ENCODE data around the gene GRID1. TPM values are rescaled to one million over a fixed set of nuclear protein-coding genes. Genes with fewer than 3 reads are reported as not detected.
A peak's percentile ranks its signal among the peaks of the same experiment; 100 is the strongest.

The GRID1 gene
- total and polyA plus RNA-seq, 10 of the 15 experiments (the other 5 are each of a cell fraction or from before 2014, with no cell fraction given), result 0.04 to 0.62 (median 0.08) TPM; not detected in 5

GRCh38 chr10:86122646-86123045, 243.9 kb downstream of the GRID1 start (continued):
- no peak for TF ChIP-seq ZBTB11 (CRISPR knock-in tag; IDR thresholded peaks at IDR 0.05)
- no peak for TF ChIP-seq ZNF622 (IDR thresholded peaks at IDR 0.05)
- no peak for TF ChIP-seq RCOR1 (conservative IDR thresholded peaks at IDR 0.05; ENCODE audit: low read depth, low read length)
- no peak for TF ChIP-seq ETV6 (conservative IDR thresholded peaks at IDR 0.05 in 1 of 2, IDR thresholded peaks at IDR 0.05 in 1 of 2; ENCODE audit: borderline replicate concordance in 1 of 2, low read depth in 1 of 2)
- TF ChIP-seq PBX3 (IDR thresholded peaks at IDR 0.05; ENCODE audit: insufficient replicate concordance, low read depth, low read length), result no peak
- TF ChIP-seq SIN3A (IDR thresholded peaks at IDR 0.05; ENCODE audit: low read depth, low read length), result no peak
- no peak for TF ChIP-seq CREM (IDR thresholded peaks at IDR 0.05; ENCODE audit: low read depth)
- no peak for TF ChIP-seq SREBF2 (IDR thresholded peaks at IDR 0.05; ENCODE audit: low read length)

GRCh38 chr10:86121200-86121599, 245.4 kb downstream of the GRID1 start:
- Histone ChIP-seq H3K36me3 (ENCODE audit: control insufficient read depth in 2 of 2, insufficient read depth in 2 of 2, low read length in 1 of 2) (no peaks in the 10 kb centered on the region), H3K4me2 (ENCODE audit: control insufficient read depth, insufficient read depth) (no peak overlapping the region), H3K9me3 (replicated peaks; ENCODE audit: control insufficient read depth, insufficient read depth, low read length) (no peaks in the 10 kb centered on the region), H4K20me1 (ENCODE audit: control insufficient read depth, insufficient read depth) (no peaks in the 10 kb centered on the region), H3K9ac (ENCODE audit: control insufficient read depth, insufficient read depth, low read length) (no peak overlapping the region), H3K79me2 (ENCODE audit: control insufficient read depth, insufficient read depth, low read length) (no peaks in the 10 kb centered on the region), H3K4me3 (no peak overlapping the region), H3K27me3 (replicated peaks in 1 of 2; ENCODE audit: control insufficient read depth in 2 of 2, insufficient read depth in 2 of 2, low read length in 1 of 2) (no peaks in the 10 kb centered on the region; a peak in 2 of 4 replicates), H3K4me1 (ENCODE audit: control insufficient read depth, insufficient read depth, low read length) (no peaks in the 10 kb centered on the region), H2AFZ (ENCODE audit: control insufficient read depth, low read depth, low read length) (no peak overlapping the region), H3K27ac (ENCODE audit: control insufficient read depth, insufficient read depth) (no peak overlapping the region)
- in situ Hi-C loops (cut with MboI) (no loop called here), intact Hi-C loops (cut with micrococcal nuclease; ENCODE audit: unreplicated experiment) (no loop called here)
- SMC1A ChIA-PET (ENCODE audit: uncharacterized antibody, unreplicated experiment), result no interaction called here
- no TSS peak for BruUV-seq (replicated peaks)
- DNase-seq (ENCODE audit: low read depth, low spot score) (no peak), FAIRE-seq (peak; percentile 94), ATAC-seq (no peak)
- POLR2A ChIA-PET, result no interaction called here
- WGBS (ENCODE audit: insufficient coverage, insufficient replicate concordance, low lambda C conversion rate, missing lambda C conversion rate), result 29% methylated on average over 1 of the region's 1 CpG
- CTCF ChIA-PET, result no interaction called here
- RAD21 ChIA-PET (ENCODE audit: unreplicated experiment), result no interaction called here
- TF ChIP-seq ZNF274 (IDR thresholded peaks at IDR 0.05; ENCODE audit: insufficient read depth, insufficient read length), result no peak
- no peak for TF ChIP-seq PBX3 (IDR thresholded peaks at IDR 0.05; ENCODE audit: insufficient replicate concordance, low read depth, low read length)
- no peak for TF ChIP-seq KDM1A (IDR thresholded peaks at IDR 0.05; ENCODE audit: borderline replicate concordance)
- TF ChIP-seq HSF1 (IDR thresholded peaks at IDR 0.05; ENCODE audit: low read depth, low read length), result no peak
- no peak for TF ChIP-seq CREB1 (IDR thresholded peaks at IDR 0.05; ENCODE audit: low read depth)
- TF ChIP-seq POLR2AphosphoS2 (IDR thresholded peaks at IDR 0.05; ENCODE audit: low read depth, low read length), result no peak
- TF ChIP-seq JUND (IDR thresholded peaks at IDR 0.05; ENCODE audit: low read depth, low read length), result no peak
- TF ChIP-seq HCFC1 (IDR thresholded peaks at IDR 0.05; ENCODE audit: low read length), result no peak
- TF ChIP-seq BRCA1 (IDR thresholded peaks at IDR 0.05; ENCODE audit: low read depth, low read length), result no peak
- no peak for TF ChIP-seq CHD2 (IDR thresholded peaks at IDR 0.05; ENCODE audit: borderline replicate concordance, low read depth, low read length)
